GM18508 (cell line): ENCODE results near the gene SOST.

Experiments used
- ATAC-seq: cut with Tn5 transposase; IDR thresholded peaks from one replicate; pipeline ENCODE4 v1.9.1; 2021; ENCODE audit warnings: moderate number of reproducible peaks; ENCODE audit not compliant: insufficient read depth, unreplicated experiment

SOST gene

DNA sequence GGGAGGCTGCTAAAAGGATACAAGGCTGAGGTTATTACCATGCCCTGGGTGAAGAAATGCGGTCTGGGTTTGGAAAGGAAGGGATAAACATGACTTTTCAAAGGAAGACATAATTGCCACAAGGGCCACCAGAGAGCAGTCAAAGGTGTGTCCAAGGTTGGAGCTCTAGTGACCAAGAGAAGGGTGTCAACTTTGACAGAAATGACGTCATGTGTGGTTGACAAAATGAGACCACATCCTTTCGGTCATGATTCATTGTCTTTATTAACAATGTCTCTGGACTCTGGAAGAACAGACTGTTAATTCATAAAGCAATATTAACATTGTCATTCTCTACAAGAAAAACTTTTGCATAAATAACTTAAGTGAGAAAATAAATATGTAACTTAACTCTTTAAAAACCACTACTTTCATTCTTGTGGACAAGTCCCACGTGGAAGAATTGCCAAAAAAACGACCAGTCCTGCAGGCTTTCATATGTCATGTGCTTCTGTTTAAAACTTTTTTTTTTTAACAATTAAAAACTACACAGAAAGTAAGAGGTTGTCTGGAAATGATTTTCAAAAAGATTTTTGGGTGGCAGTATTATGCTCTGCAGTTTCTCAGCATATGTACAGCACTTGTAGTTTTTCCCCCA, 5.0 kb downstream of the SOST start:
- no peak for ATAC-seq

DNA sequence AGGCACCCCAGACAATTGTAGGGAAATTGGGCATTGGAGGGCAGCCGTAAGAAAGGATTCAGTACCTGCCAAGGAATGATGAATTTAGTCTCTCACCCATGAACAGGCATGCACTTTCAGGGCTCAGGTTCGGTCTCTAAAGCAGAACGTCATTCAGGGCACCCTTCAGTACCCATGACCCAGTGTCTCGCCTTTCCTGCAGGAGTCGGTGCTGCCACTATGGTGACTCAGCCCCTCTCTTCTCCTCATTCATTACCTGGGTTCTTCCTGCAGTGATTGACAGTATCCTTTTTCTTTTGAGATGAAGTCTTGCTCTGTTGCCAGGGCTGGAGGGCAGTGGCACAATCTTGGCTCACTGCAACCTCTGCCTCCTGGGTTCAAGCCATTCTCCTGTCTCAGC, 8.4 kb downstream of the SOST start:
- no peak for ATAC-seq

DNA sequence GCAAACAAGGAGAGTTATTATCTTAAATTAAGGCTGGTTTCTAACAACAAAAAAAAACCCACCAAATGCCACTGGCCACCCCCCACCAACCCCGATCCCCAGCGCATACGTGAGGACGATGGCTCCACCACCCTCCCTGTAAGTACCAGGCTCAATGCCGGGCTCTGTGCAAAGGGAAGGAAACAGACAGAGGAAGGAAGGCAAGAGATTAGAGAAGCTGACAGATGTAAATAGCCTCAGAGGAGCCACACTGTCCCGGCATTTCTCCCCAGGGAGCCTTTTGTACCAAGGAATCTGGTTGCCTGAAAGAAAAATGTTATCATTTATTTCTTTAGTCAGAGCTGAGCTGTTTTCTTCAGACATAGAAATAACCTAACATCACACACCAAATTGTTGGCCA, 13.1 kb downstream of the SOST start:
- ATAC-seq, result no peak

DNA sequence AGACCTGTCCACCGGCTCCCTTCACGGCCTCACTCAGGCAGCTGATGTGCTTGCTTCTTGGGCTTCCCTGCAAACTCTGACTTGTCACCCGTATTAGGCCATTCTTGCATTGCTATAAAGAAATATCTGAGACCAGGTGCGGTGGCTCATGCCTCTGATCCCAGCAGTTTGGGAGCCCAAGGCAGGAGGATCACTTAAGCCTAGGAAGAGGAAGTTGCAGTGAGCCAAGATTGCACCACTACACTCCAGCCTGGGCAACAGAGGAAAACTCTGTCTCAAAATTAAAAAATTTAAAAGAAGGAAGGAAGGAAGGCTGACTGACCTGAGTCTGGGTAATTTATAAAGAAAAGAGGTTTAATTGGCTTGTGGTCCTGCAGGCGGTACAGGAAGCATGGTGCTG, 17.0 kb downstream of the SOST start:
- ATAC-seq, result no peak

DNA sequence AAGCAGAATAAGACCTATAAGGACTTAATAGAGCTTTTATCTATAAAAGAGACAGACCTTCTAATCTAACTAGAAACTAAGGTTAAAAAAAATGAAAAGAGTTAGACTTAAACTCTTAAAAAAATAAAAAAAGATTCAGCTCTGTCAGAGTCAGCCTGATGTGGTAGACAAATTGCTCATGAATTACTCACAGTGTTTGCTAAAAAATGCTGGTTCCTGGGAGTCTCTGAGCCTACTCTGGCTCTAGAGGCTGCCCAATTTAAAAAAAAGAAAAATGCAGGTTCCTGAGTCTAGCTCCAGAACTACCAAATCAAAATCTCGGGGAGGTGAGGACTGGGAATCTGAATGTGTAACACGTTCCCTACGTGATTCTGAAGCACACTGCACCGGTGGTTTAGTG, 18.1 kb downstream of the SOST start:
- ATAC-seq, result no peak

DNA sequence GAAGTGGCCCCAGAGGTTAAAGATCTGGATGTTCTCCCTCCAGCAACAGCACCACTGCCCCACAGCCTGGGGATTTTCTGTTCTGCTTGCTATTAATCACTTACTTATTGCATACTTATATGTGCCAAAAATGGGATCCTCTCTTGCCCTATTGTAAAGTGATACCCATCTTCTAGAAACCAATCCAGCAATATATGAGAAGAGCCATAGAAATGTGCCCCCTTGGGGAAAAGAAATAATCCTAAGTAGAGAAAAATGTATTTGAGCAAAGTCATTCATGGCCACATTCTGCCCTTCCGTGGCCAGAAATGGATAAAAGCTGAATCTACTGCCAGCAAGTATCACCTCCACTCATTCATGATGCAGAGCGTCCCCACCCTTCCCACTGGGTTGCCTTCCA, 20.9 kb downstream of the SOST start:
- no peak for ATAC-seq

DNA sequence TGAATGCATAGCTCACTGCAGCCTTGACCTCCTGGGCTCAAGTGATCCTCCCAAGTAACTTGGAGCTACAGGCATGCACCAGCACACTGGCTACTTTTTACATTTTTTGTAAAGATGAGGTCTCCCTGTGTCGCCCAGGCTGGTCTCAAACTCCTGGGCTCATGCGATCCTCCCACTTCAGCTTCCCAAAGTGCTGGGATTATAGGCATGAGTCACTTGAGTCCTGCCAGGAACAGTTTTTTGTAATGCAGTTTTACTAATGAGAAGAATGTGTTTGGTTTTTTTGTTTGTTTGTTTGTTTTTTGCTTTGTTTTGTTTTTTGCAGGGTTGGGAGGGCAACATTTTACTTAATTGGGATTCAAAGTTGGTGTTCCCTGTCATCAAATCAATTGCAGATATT, 22.2 kb downstream of the SOST start:
- no peak for ATAC-seq

DNA sequence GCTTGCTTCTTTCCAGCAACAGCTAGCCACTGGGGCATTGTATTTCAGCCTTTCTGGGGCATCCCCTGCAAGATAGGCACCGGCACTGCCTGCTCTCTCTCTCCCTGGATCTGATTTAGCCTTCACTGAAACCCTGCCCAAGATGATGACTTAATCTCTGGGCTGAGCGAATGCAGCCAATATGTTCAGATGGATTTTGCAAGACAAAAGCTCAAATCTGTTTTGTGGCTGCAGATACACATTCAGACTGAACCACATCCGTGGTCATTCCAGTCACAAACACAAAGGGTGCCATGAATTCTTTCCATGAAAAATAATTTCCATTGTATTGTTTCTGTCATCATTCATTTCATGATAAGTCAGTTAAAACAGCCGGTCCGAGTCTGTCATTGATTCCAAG, 24.2 kb downstream of the SOST start:
- ATAC-seq, result no peak

DNA sequence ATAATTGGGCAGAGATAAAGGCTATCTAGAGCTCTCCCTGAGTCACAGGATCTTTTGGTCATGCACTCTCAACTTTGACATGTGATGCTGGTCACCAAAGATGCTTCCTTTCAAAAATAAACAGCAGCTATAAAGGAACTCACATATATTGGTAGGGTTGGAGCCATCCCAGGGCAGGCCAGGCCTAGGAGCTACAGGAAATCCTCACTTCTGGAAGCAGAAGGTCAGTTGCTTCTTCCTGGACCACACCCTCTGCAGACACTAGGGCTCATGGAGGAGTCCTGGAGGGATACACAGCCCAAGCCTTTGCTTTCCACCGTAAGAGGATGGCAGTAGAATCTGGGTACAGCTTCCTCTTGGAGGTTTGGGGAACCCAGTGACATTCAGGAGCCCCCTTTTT, 24.6 kb downstream of the SOST start:
- ATAC-seq, result no peak

DNA sequence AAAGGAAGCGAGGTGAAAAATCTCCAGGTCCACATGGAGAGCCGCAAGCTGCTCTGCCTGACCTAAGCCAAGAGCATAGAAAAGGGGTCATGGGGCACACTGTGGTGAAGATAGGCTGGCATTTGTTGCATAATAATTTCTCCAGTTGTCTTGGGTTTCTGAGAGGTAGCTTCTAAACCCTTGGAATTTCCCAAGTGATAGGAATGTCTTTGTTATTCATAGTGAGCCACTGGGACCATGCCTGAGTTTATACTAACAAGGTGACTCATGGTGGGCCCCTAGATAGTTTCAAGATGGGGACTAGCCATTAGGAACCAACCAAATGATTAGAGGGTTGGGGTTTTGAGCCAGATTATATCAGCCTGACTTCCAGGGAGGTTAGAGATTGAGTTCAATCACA, 25.6 kb downstream of the SOST start:
- no peak for ATAC-seq

DNA sequence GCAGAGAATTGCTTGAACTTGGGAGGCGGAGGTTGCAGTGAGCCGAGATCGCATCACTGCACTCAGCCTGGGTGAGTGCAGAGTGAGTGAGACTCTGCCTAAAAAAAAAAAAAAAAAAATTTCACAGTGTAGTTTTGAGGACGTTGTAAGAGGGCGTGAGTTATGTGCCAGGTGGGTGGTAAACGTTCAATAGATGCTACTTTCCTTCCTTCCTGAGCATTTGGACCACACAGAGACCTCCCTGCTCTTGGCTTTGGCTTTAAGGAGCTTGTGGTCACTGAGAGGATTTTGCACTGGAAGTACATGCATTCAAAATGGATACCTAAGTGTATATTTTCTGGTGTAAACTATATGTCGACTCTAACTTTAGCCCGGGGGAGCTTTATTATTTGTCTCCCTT, 30.5 kb downstream of the SOST start:
- ATAC-seq, result no peak

DNA sequence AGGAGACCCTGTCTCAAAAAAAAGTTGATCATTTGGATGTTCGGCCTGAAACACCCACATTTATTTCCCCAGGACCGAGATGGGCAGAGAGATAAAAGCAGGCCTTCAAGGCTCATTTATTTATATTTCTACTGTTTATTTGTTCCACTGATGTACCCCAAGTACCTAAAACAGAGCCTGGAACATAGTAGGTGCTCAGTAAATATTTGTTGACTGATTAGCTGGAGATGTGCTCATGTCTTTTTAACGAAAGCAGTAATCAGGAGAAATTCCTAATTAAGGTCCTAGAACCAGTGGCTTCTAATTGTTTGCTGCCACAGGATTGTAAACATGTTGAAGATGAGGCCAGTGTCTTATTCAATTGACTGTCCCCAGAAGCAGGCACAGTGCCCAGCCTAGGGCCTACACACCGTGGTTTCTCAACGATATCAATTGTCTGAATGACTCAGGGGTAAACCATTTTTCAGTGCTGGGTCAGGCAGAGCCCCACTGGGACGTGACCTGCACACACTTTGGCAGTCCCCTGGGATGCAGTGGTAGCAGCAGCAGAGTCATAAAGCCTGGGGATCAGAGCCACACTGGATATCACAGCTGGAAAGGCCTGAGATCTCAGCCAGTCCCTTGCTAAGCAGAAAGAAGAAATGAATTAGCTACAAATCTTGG, 34.8 kb downstream of the SOST start:
- no peak for ATAC-seq

DNA sequence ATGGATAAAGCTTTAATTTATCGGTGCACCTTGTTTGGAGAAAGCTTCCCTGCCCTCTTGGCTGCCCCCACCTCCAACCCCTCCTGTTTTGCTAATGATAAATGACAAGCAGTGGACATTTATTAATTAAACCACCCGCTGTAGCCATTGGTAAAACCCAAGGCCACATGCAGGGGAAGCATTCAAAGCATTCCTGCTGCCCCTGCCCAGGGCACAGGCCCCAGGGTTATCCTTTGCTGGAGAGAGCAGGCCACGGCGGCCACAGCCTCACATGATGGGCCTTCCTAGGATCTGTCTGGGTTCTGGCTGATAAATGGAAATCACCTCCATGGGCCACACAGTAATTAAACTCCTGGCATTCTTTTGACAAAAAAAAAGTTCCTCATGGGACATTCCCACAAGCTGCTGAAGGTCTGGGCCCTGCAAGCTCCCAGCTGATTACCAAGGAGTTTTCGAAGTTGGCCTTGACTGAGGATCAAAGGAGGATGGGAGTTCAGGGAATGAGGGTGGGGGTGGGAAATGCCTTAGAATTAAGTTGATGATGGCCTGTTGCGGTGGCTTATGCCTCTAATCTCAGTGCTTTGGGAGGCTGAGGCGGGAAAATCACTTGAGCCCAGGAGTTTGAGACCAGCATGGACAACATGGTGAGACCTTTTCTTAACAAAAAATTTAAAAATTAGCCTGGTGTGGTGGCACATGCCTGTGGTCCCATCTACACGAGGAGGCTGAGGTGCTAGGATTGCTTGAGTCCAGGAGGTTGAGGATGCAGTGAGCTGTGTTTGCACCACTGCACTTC, 35.5 kb downstream of the SOST start:
- ATAC-seq, result no peak

DNA sequence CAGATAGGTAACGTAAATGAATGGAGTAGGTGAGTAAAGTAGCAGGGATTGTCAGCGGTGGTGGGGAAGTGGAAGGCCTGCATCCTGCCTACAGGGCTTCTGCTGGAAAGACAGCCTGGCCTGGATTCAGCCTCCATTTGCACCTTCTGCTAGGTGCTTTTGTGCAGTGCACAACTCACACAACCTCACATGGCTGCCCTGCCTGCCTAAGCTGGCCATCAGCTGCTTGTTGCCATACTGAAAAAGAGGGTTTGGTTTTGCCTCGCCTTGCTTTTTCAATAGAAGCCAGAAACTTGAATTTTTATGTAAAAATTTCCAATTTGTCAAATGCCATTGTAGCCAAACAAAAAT, 36.3 kb downstream of the SOST start:
- no peak for ATAC-seq

DNA sequence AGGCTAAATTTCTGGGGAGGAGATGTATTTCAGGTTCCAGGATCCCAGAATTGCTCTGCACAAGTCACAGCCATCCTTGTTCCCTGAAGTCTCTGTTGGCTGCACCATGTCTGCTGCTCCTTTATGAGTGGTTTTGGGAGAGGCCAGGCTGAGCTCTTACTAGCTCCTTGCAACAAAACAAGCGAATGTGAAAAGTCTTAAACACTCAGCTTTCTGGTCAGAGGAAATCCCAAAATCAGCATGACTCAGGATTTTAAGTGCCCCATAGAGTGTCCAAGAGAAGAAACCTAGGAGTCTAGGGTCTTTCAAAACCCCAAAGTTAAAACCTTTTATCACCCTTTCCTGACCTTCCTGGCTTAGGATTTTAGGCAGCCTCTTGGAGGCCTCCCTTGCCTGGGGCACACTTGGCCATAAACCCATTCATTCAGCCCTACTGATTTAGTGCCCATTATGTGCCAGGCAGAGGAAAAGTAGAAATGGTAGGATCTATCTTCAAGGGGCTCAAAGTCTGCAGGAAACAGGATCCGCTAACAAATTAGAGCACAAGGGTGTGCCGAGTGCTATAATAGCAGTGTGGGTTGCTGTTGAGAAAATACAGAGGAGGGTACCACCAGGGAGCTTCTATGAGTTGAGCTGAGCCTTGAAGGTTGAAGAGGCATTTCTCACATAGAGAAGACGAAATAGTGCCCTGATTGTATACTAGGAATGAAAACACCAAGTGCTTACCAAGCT, 36.9 kb downstream of the SOST start:
- no peak for ATAC-seq

DNA sequence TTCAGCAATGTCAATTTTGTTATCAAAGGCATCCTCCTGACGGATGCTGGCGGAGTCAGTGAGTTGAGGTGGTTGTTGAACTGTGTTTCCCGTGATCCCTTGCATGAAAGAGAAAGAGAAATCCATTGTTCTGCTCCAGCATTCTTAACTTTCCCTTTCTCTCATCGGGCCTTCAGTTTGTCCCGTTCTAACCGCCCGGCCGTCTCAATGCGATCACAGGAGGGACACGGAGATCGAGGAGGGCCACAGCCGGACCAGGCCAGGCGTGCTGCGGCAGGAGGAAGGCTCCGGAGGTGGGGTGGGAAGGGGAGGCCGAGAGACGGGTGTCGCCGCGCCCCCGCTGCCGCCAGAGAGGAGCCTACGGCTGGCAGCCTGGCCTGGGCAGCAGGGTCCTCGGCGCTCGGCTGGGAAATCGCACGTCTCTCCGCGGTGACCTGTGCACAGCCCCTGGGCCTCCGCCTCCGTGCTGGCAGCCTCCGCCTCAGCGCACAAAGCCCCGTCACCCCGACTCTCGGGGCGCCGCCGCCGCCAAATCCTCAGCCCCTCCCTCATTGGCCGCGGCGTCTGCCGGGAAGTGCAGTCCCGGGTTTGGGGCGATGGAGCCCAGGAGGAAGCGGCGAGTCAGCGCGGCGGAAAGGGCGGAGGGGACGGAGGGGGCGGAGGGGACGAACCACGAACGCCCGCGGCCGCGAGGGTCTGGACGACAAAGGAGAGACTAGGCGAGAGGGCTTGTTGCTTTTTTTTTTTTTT, 38.1 kb downstream of the SOST start:
- no peak for ATAC-seq

DNA sequence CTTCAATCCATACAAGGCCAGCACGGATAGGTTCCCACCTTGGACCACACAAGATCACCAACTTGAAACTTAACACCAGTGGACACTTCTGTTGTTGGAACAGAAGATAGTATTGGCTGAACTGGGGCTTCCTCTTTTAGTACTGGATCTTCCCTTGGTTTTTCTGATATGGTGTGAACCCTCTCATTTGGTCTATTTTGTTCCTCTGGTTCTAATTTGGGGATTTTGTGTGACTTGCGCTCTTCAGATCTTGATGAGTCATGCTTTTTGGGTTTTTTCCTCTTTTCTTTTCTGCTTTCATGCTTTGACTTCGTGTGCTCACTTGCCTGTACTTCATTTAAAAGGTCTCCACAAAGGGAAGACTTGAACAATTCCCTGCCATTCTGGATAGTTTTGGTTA, 39.0 kb downstream of the SOST start:
- ATAC-seq, result no peak

DNA sequence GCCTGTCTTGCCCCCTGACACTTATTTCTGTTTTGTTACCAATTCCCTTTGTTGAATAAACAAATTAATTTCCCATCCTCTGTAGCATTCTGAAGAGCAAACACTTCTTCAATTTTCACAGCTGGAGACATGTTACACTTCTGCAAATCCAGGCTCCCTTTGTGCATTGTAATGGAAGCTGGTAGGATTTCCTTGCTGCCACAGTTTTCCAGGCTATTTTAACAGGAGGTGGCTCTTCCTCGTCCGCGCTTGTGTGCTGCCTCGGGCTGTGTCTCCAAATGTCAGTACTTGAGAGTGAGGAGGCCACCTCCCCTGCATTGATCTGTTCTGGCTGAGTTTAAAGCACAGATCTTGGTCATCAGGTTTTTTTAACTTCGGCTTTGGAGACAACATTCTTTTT, 40.0 kb downstream of the SOST start:
- ATAC-seq, result no peak

DNA sequence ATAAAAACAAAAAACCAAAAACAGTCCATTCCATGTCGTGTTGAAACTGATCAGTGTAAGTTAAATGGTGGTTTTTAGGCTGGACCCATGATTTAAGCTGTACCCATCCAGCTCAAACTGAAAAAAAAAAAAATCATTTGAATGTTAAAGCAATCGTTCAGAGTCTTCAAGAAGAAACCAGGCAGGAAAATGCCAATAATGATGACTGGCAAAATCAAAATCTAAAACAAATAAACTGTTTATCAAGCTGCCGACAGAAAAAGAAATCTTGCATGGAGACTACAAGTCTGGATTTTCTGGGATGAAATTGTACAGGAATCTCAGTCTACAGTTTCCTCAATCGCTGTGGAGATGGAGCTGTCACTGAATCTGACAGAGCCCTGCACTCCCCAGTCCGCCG, 40.7 kb downstream of the SOST start:
- no peak for ATAC-seq

DNA sequence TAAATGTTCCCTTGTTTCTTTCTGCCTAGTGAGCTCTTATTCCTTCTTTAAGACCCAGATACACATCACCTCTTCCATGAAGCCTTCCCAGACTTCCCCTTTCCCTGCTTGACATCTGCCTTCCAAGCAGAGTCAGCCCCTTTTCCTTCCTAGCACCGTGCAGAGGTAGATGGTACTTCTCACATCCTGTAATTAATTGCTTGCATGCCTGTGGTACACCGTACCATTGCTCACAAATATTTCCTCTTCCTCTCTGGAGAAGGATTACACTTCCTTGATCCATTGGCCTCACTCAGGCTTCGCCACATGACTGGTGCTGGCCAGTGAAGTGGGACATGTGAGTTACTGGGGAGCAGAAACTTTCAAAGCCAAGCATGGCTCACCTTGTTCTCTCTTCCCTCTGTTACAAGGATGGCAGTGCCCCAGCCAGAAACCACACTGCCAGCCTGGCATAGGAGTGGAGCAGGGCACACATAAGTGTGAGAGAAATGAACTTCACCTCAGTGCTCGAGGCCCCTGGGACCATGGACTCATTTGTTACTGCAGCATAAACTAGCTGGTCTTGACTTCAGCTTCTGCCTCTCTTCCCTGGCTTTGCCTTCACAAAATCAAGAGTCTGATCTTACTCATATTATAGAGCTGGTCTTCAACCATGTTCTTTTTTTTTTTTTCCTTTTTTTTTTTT, 44.0 kb downstream of the SOST start:
- no peak for ATAC-seq
